Activated CD4-positive, alpha-beta T cell treated with anti-CD3 and anti-CD28 coated beads, Interleukin-2, amount 10 ng/mL, durations not matched to agents 24 days and 14 days (primary cell): Measurements from ENCODE around the gene CBLN3. TPM values are rescaled to one million over a fixed set of nuclear protein-coding genes. Genes with fewer than 3 reads are reported as not detected.

ENCODE experiments used
- DNase-seq: peaks from one replicate; pipeline ENCODE4 v3.0.0; 2022
- H3K27ac Mint-ChIP-seq: one replicate; pipeline ENCODE4 v1.8.0; 2022; ENCODE audit warnings: mild to moderate bottlenecking, mixed read lengths
- H3K27me3 Mint-ChIP-seq: one replicate; pipeline ENCODE4 v1.8.0; 2022; ENCODE audit warnings: mixed read lengths
- H3K36me3 Mint-ChIP-seq: one replicate; pipeline ENCODE4 v1.8.0; 2022; ENCODE audit warnings: low read depth, mild to moderate bottlenecking, mixed read lengths
- H3K4me1 Mint-ChIP-seq: one replicate; pipeline ENCODE4 v1.8.0; 2021; ENCODE audit warnings: mixed read lengths
- H3K4me3 Mint-ChIP-seq: one replicate; pipeline ENCODE4 v1.8.0; 2022; ENCODE audit warnings: mild to moderate bottlenecking, moderate library complexity, mixed read lengths
- H3K9me3 Mint-ChIP-seq: one replicate; pipeline ENCODE4 v1.8.0; 2021; ENCODE audit warnings: mixed read lengths
- intact Hi-C: fragments of 100-400 bp; cut with micrococcal nuclease; formaldehyde crosslinking; loops from one replicate; pipeline ENCODE4 v1.15.1; 2023
- total RNA-seq: library from RNA; stranded (reverse); gene quantifications from 2 replicates; pipeline ENCODE4 v1.2.3, GENCODE V29; 2022

The CBLN3 gene
- total RNA-seq, 1 donor from 2014 or later, result 4.5 TPM

- intact Hi-C loops, result no loop called here
These were observed 48.0 kb downstream of the CBLN3 start for GRCh38 chr14:24381363-24382063.

GRCh38 chr14:24379907-24380730, 49.3 kb downstream of the CBLN3 start:
- H3K4me1 Mint-ChIP-seq, result peaks cover 1% of the 10 kb centered on the region
- H3K9me3 Mint-ChIP-seq, result no peaks in the 10 kb centered on the region
- H3K36me3 Mint-ChIP-seq, result no peaks in the 10 kb centered on the region
- no peak overlapping the region for H3K27ac Mint-ChIP-seq
- H3K27me3 Mint-ChIP-seq, result peaks cover 4% of the 10 kb centered on the region
- no peak overlapping the region for H3K4me3 Mint-ChIP-seq
- DNase-seq, result no peak
- intact Hi-C loops, result no loop called here

More at GRCh38 chr14:24381363-24382063, 48.0 kb downstream of the CBLN3 start:
- Mint-ChIP-seq H3K4me3 (no peak overlapping the region), H3K27ac (no peak overlapping the region), H3K36me3 (no peaks in the 10 kb centered on the region), H3K27me3 (peaks cover 8% of the 10 kb centered on the region), H3K4me1 (peaks cover 1% of the 10 kb centered on the region), H3K9me3 (no peaks in the 10 kb centered on the region)
- no peak for DNase-seq

DNA sequence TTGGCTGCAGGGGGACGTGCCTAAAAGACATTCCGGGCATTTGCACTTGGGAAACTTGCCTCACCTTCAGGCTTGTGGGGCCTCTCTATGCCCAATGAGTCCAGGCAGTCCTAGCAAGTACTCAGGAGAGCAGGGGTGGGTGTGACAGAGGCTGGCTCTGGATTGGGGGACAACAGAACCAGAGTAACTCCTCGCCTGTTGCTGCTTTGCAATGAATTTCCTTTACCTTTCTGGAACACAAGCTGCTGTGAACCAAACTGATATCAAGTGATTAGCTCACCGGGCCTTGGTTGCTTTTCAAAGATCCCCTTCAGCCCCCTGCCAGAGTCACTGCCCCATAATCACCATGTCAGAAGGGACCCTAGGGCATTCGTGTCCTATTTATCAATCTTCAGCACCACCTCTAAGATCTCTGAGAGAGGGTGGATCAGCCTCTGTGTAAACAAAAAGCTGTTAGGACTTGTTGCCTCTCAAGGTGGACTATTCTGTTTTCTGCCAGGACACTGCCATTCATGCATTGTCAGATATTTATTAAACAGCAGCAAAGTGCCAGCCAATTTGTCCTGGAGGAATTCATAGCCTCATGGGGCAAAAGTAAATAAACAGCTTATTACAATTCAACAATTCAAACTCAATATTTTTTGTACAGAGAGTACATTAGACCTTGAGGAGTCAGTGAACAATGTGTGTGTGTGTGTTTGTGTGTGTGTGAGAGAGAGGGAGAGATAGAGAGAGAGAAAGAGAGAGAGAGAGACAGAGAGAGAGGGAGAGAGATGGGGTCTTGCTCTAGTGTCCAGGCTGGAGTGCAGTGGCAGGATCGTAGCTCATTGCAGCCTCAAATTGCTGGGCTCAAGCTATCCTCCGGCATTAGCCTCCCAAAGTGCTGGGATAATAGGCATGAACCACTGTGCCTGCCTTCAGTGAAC, 50.2 kb downstream of the CBLN3 start:
- Mint-ChIP-seq H3K27ac (no peak overlapping the region), H3K36me3 (no peaks in the 10 kb centered on the region), H3K9me3 (no peaks in the 10 kb centered on the region), H3K4me1 (peaks cover 1% of the 10 kb centered on the region), H3K27me3 (peaks cover 4% of the 10 kb centered on the region), H3K4me3 (no peak overlapping the region)
- no peak for DNase-seq
- intact Hi-C loops, result no loop called here

DNA sequence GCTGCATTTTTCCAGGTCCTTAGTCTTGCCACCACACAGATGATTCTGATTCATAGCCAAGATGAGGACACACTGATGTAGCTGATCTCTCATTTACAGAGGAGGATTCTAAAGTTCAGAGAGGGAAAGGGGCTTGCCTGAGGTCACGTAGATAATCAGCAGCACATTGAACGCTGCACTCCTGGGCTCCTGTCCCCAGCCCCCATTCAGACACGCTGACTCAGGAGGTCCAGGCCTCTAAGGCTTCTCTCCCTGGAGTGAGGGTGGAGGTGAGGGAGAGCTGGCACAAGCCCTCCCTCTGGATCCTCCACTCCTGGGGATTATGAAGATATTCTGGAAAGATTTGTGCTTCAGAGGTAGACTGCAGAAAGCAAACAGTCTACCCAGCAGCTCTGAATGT, 51.1 kb downstream of the CBLN3 start:
- Mint-ChIP-seq H3K9me3 (no peaks in the 10 kb centered on the region), H3K4me3 (no peak overlapping the region), H3K36me3 (no peaks in the 10 kb centered on the region), H3K27me3 (no peaks in the 10 kb centered on the region), H3K27ac (no peak overlapping the region), H3K4me1 (peaks cover 1% of the 10 kb centered on the region)
- DNase-seq, result no peak
- intact Hi-C loops, result no loop called here

DNA sequence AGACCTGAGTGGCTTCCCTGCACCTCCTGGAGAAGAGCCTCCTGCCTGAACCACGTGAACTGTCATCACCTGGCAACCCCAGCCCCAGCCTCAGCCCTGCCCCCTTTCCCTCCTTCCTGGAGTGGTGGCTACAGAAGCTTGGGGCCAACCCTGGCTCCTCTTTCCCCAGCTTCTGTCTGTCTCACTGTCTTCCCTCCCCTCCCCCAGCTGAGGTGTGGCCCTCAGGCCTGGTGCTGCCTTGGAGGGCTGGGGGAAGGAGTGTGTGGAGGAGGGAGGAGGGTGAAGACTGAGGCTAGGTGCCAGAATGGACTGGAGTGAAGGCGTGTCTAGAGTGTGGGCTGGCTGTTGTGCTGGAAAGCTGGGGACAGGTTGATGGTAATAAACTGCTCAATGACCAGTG, 51.8 kb downstream of the CBLN3 start:
- H3K27me3 Mint-ChIP-seq, result no peaks in the 10 kb centered on the region
- intact Hi-C loops, result no loop called here
- H3K36me3 Mint-ChIP-seq, result no peaks in the 10 kb centered on the region
- no peak overlapping the region for H3K4me3 Mint-ChIP-seq
- no peak overlapping the region for H3K27ac Mint-ChIP-seq
- H3K4me1 Mint-ChIP-seq, result peaks cover 1% of the 10 kb centered on the region
- H3K9me3 Mint-ChIP-seq, result no peaks in the 10 kb centered on the region
- DNase-seq, result no peak

DNA sequence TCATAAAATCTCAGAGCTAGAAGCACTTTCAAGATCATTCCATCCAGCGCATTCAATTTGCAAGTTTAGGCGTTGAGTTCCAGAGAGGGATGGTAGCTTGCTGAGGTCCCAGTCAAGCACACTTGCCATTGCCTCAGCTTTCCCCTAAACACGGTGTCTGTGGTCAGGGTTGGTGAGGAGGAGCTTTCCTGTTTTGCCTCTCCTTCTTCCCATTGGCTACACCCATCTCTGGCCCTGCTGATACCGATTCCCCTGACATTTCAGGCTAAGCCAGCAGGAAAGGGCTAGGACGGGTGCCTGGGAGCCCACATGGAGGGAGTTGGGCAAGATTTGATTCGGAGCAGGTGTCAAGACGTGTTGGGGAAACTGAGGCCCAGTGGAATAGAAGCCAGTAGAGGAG, 52.3 kb downstream of the CBLN3 start:
- Mint-ChIP-seq H3K4me3 (no peak overlapping the region), H3K27ac (no peak overlapping the region), H3K36me3 (no peaks in the 10 kb centered on the region), H3K9me3 (no peaks in the 10 kb centered on the region), H3K4me1 (peaks cover 1% of the 10 kb centered on the region), H3K27me3 (peaks cover 2% of the 10 kb centered on the region)
- intact Hi-C loops, result no loop called here
- DNase-seq, result no peak

Other genes starting within 250 kb of the CBLN3 start
- 107 and 112 TPM in 2 replicates for gene IPO4, start 240.9 kb downstream of the CBLN3 start, total RNA-seq
- 35.1 and 36.4 TPM in 2 replicates for gene TM9SF1, start 234.2 kb downstream of the CBLN3 start, total RNA-seq
- gene TSSK4, start 224.0 kb downstream of the CBLN3 start, total RNA-seq, result 0.26 and 0.36 TPM in 2 replicates
- 88.0 and 89.9 TPM in 2 replicates for gene CHMP4A, start 216.2 kb downstream of the CBLN3 start, total RNA-seq
- 11.6 and 13.5 TPM in 2 replicates for gene MDP1, start 213.6 kb downstream of the CBLN3 start, total RNA-seq
- 188 and 190 TPM in 2 replicates for gene NEDD8, start 197.3 kb downstream of the CBLN3 start, total RNA-seq
- 32.4 and 42.8 TPM in 2 replicates for gene GMPR2, start 196.7 kb downstream of the CBLN3 start, total RNA-seq
- gene TINF2, start 187.0 kb downstream of the CBLN3 start, total RNA-seq, result 87.1 and 93.6 TPM in 2 replicates
- 5.1 and 6.2 TPM in 2 replicates for gene TGM1, start 166.5 kb downstream of the CBLN3 start, total RNA-seq
- 49.6 and 51.1 TPM in 2 replicates for gene RABGGTA, start 158.1 kb downstream of the CBLN3 start, total RNA-seq
- 10.1 and 10.3 TPM in 2 replicates for gene DHRS1, start 129.9 kb downstream of the CBLN3 start, total RNA-seq
- 48.3 and 52.2 TPM in 2 replicates for gene NOP9, start 129.8 kb downstream of the CBLN3 start, total RNA-seq
- 21.8 and 22.2 TPM in 2 replicates for gene CIDEB, start 121.7 kb downstream of the CBLN3 start, total RNA-seq
- gene LTB4R2, start 119.5 kb downstream of the CBLN3 start, total RNA-seq, result 9.6 and 11.0 TPM in 2 replicates
- gene LTB4R, start 118.2 kb downstream of the CBLN3 start, total RNA-seq, result 12.2 and 14.2 TPM in 2 replicates
- 1.6 and 2.8 TPM in 2 replicates for gene ADCY4, start 94.6 kb downstream of the CBLN3 start, total RNA-seq
- 12.0 and 13.9 TPM in 2 replicates for gene RIPK3, start 89.7 kb downstream of the CBLN3 start, total RNA-seq
- gene NFATC4, start 61.5 kb downstream of the CBLN3 start, total RNA-seq, result not detected in 2 replicates
- gene NYNRIN, start 30.7 kb downstream of the CBLN3 start, total RNA-seq, result not detected in 2 replicates
- 63.0 and 65.4 TPM in 2 replicates for gene KHNYN, start 286 bp upstream of the CBLN3 start, total RNA-seq
- gene SDR39U1, start 13.1 kb upstream of the CBLN3 start, total RNA-seq, result 40.8 and 49.7 TPM in 2 replicates
- gene CMA1, start 78.6 kb upstream of the CBLN3 start, total RNA-seq, result not detected in 2 replicates
- not detected in 2 replicates for gene CTSG, start 146.6 kb upstream of the CBLN3 start, total RNA-seq
- gene GZMH, start 180.0 kb upstream of the CBLN3 start, total RNA-seq, result 24.3 and 25.2 TPM in 2 replicates
- gene GZMB, start 204.5 kb upstream of the CBLN3 start, total RNA-seq, result 4,455 and 4,487 TPM in 2 replicates